C4-2B (cell line): ENCODE data around the gene ACVR1.

ENCODE experiments used
- ZFX ChIP-seq: fragments of 450-650 bp; IDR thresholded peaks from 2 replicates; pipeline ENCODE4 v1.6.1; 2017
- TF ChIP-seq, protein P1 (sequence below): fragments of 450-650 bp; conservative IDR thresholded peaks from 2 replicates; pipeline ENCODE4 v1.5.1; 2017; ENCODE audit warnings: mild to moderate bottlenecking

DNA sequence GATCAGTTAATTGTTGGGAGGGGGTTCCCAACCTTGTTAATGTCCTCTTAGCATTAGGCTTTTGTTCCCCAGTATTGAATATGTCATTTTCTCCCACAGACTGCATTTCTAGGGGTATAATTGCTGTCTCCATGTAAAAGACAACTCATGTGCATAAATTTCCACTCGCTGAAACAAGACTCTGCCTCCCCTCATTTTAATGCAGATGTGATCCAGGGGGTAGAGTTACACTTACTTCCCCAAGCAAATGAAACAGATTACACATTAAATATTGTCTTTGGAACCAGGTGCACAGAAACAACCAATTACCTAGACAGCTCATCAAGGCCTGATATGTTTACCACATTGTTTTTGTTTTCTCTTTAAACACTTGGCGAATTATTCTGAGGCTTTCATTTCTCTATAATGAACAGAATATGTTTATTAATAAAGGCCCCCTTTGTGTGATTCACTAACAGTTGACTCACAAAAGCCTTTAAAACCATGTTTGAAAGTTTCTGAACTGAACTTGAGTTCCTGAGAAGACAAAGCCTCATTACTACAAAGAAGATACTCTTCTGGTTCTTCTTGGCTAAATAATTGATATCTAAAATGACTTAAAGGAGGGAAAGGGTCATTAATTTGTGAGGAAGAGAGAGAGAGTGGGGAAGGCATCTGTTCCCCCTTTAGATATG lies 15.0 kb upstream of the ACVR1 start:
- TF ChIP-seq, protein P1, sequence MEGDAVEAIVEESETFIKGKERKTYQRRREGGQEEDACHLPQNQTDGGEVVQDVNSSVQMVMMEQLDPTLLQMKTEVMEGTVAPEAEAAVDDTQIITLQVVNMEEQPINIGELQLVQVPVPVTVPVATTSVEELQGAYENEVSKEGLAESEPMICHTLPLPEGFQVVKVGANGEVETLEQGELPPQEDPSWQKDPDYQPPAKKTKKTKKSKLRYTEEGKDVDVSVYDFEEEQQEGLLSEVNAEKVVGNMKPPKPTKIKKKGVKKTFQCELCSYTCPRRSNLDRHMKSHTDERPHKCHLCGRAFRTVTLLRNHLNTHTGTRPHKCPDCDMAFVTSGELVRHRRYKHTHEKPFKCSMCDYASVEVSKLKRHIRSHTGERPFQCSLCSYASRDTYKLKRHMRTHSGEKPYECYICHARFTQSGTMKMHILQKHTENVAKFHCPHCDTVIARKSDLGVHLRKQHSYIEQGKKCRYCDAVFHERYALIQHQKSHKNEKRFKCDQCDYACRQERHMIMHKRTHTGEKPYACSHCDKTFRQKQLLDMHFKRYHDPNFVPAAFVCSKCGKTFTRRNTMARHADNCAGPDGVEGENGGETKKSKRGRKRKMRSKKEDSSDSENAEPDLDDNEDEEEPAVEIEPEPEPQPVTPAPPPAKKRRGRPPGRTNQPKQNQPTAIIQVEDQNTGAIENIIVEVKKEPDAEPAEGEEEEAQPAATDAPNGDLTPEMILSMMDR = no peak
- TF ChIP-seq ZFX = no peak
